WTC11 (cell line): ENCODE data around the gene LRP1. TPM values are rescaled to one million over a fixed set of nuclear protein-coding genes. Genes with fewer than 3 reads are reported as not detected.
A peak's percentile ranks its signal among the peaks of the same experiment; 100 is the strongest.

ENCODE experiments used
- microRNA-seq: library from miRNA; unstranded; fragments of <30 nt; microRNA quantifications from one replicate; pipeline ENCODE4 v1.2.0, GENCODE V29; 2022; ENCODE audit warnings: borderline number of aligned reads
- total RNA-seq: library from RNA; stranded (reverse); gene quantifications from 3 replicates; pipeline ENCODE4 v1.2.3, GENCODE V29; 2021

The LRP1 gene
- total RNA-seq, 1 experiment from 2014 or later, result 120 TPM

Small RNAs within 50 kb of the gene (microRNA-seq; reads per million reads assigned to microRNA genes)
- gene MIR1228, result 4.5 reads per million, percentile 11 among the genes with 10 or more reads in this experiment

Other genes with a start within 250 kb of the LRP1 start
- gene SDR9C7, start 194.1 kb upstream of the LRP1 start, total RNA-seq, result not detected in 3 replicates
- gene RDH16, start 170.9 kb upstream of the LRP1 start, total RNA-seq, result 0.85 to 1.2 TPM (median 1.0 TPM) in 3 replicates
- 20.2 to 23.0 TPM (median 22.5 TPM) in 3 replicates for gene ZBTB39, start 121.9 kb upstream of the LRP1 start, total RNA-seq
- 4.1 to 6.8 TPM (median 6.1 TPM) in 3 replicates for gene TAC3, start 112.0 kb upstream of the LRP1 start, total RNA-seq
- 0.32 to 0.87 TPM (median 0.71 TPM) in 3 replicates for gene MYO1A, start 78.4 kb upstream of the LRP1 start, total RNA-seq
- 38.3 to 41.9 TPM (median 39.6 TPM) in 3 replicates for gene NEMP1, start 49.7 kb upstream of the LRP1 start, total RNA-seq
- gene NAB2, start 39.4 kb upstream of the LRP1 start, total RNA-seq, result 16.5 to 20.5 TPM (median 17.2 TPM) in 3 replicates
- gene STAT6, start 17.1 kb upstream of the LRP1 start, total RNA-seq, result 47.0 to 50.0 TPM (median 48.9 TPM) in 3 replicates
- not detected in 3 replicates for gene LRP1-AS, start 19.1 kb downstream of the LRP1 start, total RNA-seq
- gene NXPH4, start 88.3 kb downstream of the LRP1 start, total RNA-seq, result 3.7 to 4.9 TPM (median 4.4 TPM) in 3 replicates
- 262 to 297 TPM (median 265 TPM) in 3 replicates for gene SHMT2, start 101.2 kb downstream of the LRP1 start, total RNA-seq
- 3.2 to 3.4 TPM (median 3.3 TPM) in 3 replicates for gene STAC3, start 122.7 kb downstream of the LRP1 start, total RNA-seq